Activated T-helper 17 cell treated with anti-CD3 and anti-CD28 coated beads, Interleukin-2, amount 50 U/mL, for 72 hours (primary cell): ENCODE results near the gene PRKACG. TPM values are rescaled to one million over a fixed set of nuclear protein-coding genes. Genes with fewer than 3 reads are reported as not detected.
"Not testable (repeated sequence)": the region's sequence is repeated elsewhere in the genome, so short reads cannot be mapped to it uniquely, and the experiment has no call there.

ENCODE experiments used
- ATAC-seq: fragments of 150-1000 bp; cut with Tn5 transposase; replicated peaks from 2 replicates; pipeline ENCODE4 v1.10.0; 2021; ENCODE audit warnings: mild to moderate bottlenecking, moderate library complexity
- H3K27ac Mint-ChIP-seq: one replicate; pipeline ENCODE4 v1.8.0; 2022; ENCODE audit warnings: mixed read lengths
- H3K27me3 Mint-ChIP-seq: one replicate; pipeline ENCODE4 v1.8.0; 2022; ENCODE audit warnings: mixed read lengths
- H3K36me3 Mint-ChIP-seq: one replicate; pipeline ENCODE4 v1.8.0; 2022; ENCODE audit warnings: low read depth, mild to moderate bottlenecking, mixed read lengths
- H3K4me1 Mint-ChIP-seq: one replicate; pipeline ENCODE4 v1.8.0; 2022; ENCODE audit warnings: mixed read lengths
- H3K4me3 Mint-ChIP-seq: one replicate; pipeline ENCODE4 v1.8.0; 2022; ENCODE audit warnings: mild to moderate bottlenecking, mixed read lengths
- H3K9me3 Mint-ChIP-seq: one replicate; pipeline ENCODE4 v1.8.0; 2022; ENCODE audit warnings: mixed read lengths
- total RNA-seq, 2 donors: library from RNA; stranded (reverse); gene quantifications; one replicate each; pipeline ENCODE4 v1.2.3, GENCODE V29; 2022

PRKACG gene
- not detected for total RNA-seq

- peaks cover 3% of the 10 kb centered on the region for H3K4me1 Mint-ChIP-seq
- H3K4me3 Mint-ChIP-seq = no peak within 1 kb of the TSS
- H3K9me3 Mint-ChIP-seq = no peaks in the 10 kb centered on the region
- peaks cover 11% of the 10 kb centered on the region for H3K27me3 Mint-ChIP-seq
- H3K36me3 Mint-ChIP-seq = no peaks in the 10 kb centered on the region
- H3K27ac Mint-ChIP-seq = no peak within 1 kb of the TSS
- no peak for ATAC-seq
Observed at GRCh38 chr9:69014013-69014412, at the start of gene PRKACG. PRKACG (minus strand) TSS chr9:69014113; CDS start chr9:69014092, 21 bp downstream.

- Mint-ChIP-seq H3K27me3 (no peaks in the 10 kb centered on the region), H3K4me1 (no peaks in the 10 kb centered on the region), H3K4me3 (no peak overlapping the region), H3K27ac (no peak overlapping the region), H3K36me3 (peaks cover 76% of the 10 kb centered on the region), H3K9me3 (no peaks in the 10 kb centered on the region)
- ATAC-seq = no peak
Observed at GRCh38 chr9:69062195-69062594, 48.3 kb upstream of the PRKACG start.

GRCh38 chr9:69060766-69061165, 46.9 kb upstream of the PRKACG start:
- Mint-ChIP-seq H3K4me3 (no peak overlapping the region), H3K27ac (no peak overlapping the region), H3K4me1 (no peaks in the 10 kb centered on the region), H3K27me3 (no peaks in the 10 kb centered on the region), H3K36me3 (peaks cover 73% of the 10 kb centered on the region), H3K9me3 (no peaks in the 10 kb centered on the region)
- no peak for ATAC-seq

- Mint-ChIP-seq H3K27me3 (no peaks in the 10 kb centered on the region), H3K27ac (no peak overlapping the region), H3K4me1 (no peaks in the 10 kb centered on the region), H3K36me3 (peaks cover 81% of the 10 kb centered on the region), H3K4me3 (no peak overlapping the region), H3K9me3 (no peaks in the 10 kb centered on the region)
- ATAC-seq = no peak
Observed at GRCh38 chr9:69058101-69058500, 44.2 kb upstream of the PRKACG start.

GRCh38 chr9:69056191-69056815, 42.4 kb upstream of the PRKACG start:
- H3K4me3 Mint-ChIP-seq = no peak overlapping the region
- H3K36me3 Mint-ChIP-seq = peaks cover 80% of the 10 kb centered on the region
- no peak overlapping the region for H3K27ac Mint-ChIP-seq
- no peak for ATAC-seq
- no peaks in the 10 kb centered on the region for H3K27me3 Mint-ChIP-seq
- H3K9me3 Mint-ChIP-seq = no peaks in the 10 kb centered on the region
- no peaks in the 10 kb centered on the region for H3K4me1 Mint-ChIP-seq

- no peak overlapping the region for H3K27ac Mint-ChIP-seq
- no peaks in the 10 kb centered on the region for H3K27me3 Mint-ChIP-seq
- no peak overlapping the region for H3K4me3 Mint-ChIP-seq
- peaks cover 73% of the 10 kb centered on the region for H3K36me3 Mint-ChIP-seq
- ATAC-seq = no peak
- H3K9me3 Mint-ChIP-seq = no peaks in the 10 kb centered on the region
- no peaks in the 10 kb centered on the region for H3K4me1 Mint-ChIP-seq
Observed at GRCh38 chr9:69054989-69055388, 41.1 kb upstream of the PRKACG start.

GRCh38 chr9:69050936-69051335, 37.0 kb upstream of the PRKACG start:
- H3K9me3 Mint-ChIP-seq, H3K27ac Mint-ChIP-seq, H3K4me3 Mint-ChIP-seq, H3K27me3 Mint-ChIP-seq, H3K4me1 Mint-ChIP-seq, ATAC-seq: not testable (repeated sequence)
- peaks cover 76% of the 10 kb centered on the region for H3K36me3 Mint-ChIP-seq

GRCh38 chr9:69049094-69049493, 35.2 kb upstream of the PRKACG start:
- H3K4me1 Mint-ChIP-seq = peaks cover 8% of the 10 kb centered on the region
- H3K36me3 Mint-ChIP-seq = peaks cover 63% of the 10 kb centered on the region
- no peak overlapping the region for H3K27ac Mint-ChIP-seq

GRCh38 chr9:69047371-69047770, 33.5 kb upstream of the PRKACG start:
- H3K27ac Mint-ChIP-seq = no peak overlapping the region
- ATAC-seq = no peak
- no peaks in the 10 kb centered on the region for H3K27me3 Mint-ChIP-seq
- peaks cover 14% of the 10 kb centered on the region for H3K4me1 Mint-ChIP-seq
- H3K9me3 Mint-ChIP-seq = no peaks in the 10 kb centered on the region
- no peak overlapping the region for H3K4me3 Mint-ChIP-seq
- peaks cover 52% of the 10 kb centered on the region for H3K36me3 Mint-ChIP-seq

More at GRCh38 chr9:69049094-69049493, 35.2 kb upstream of the PRKACG start:
- no peaks in the 10 kb centered on the region for H3K9me3 Mint-ChIP-seq
- no peak overlapping the region for H3K4me3 Mint-ChIP-seq
- no peaks in the 10 kb centered on the region for H3K27me3 Mint-ChIP-seq
- no peak for ATAC-seq

- peaks cover 52% of the 10 kb centered on the region for H3K36me3 Mint-ChIP-seq
- no peak for ATAC-seq
- H3K9me3 Mint-ChIP-seq = no peaks in the 10 kb centered on the region
- H3K27ac Mint-ChIP-seq = no peak overlapping the region
- no peaks in the 10 kb centered on the region for H3K27me3 Mint-ChIP-seq
- H3K4me3 Mint-ChIP-seq = no peak overlapping the region
- peaks cover 14% of the 10 kb centered on the region for H3K4me1 Mint-ChIP-seq
Observed at GRCh38 chr9:69046723-69047122, 32.8 kb upstream of the PRKACG start.

GRCh38 chr9:69045821-69046220, 31.9 kb upstream of the PRKACG start:
- H3K36me3 Mint-ChIP-seq = peaks cover 46% of the 10 kb centered on the region
- H3K27me3 Mint-ChIP-seq = no peaks in the 10 kb centered on the region
- H3K4me3 Mint-ChIP-seq = no peak overlapping the region
- H3K4me1 Mint-ChIP-seq = peaks cover 14% of the 10 kb centered on the region
- H3K27ac Mint-ChIP-seq = no peak overlapping the region
- ATAC-seq = no peak
- H3K9me3 Mint-ChIP-seq = no peaks in the 10 kb centered on the region

- ATAC-seq = peak; percentile 62
- Mint-ChIP-seq H3K27me3 (no peaks in the 10 kb centered on the region), H3K27ac (peak overlapping the region; percentile 80), H3K4me3 (peak overlapping the region; percentile 3), H3K9me3 (no peaks in the 10 kb centered on the region), H3K36me3 (peaks cover 40% of the 10 kb centered on the region), H3K4me1 (peaks cover 14% of the 10 kb centered on the region)
Observed at GRCh38 chr9:69044240-69045219, 30.6 kb upstream of the PRKACG start.

GRCh38 chr9:69040646-69041045, 26.7 kb upstream of the PRKACG start:
- no peak overlapping the region for H3K27ac Mint-ChIP-seq
- no peak overlapping the region for H3K4me3 Mint-ChIP-seq
- H3K27me3 Mint-ChIP-seq = no peaks in the 10 kb centered on the region
- H3K36me3 Mint-ChIP-seq = peaks cover under 1% of the 10 kb centered on the region
- no peak for ATAC-seq
- peaks cover 22% of the 10 kb centered on the region for H3K4me1 Mint-ChIP-seq
- H3K9me3 Mint-ChIP-seq = no peaks in the 10 kb centered on the region

- no peak for ATAC-seq
- peak overlapping the region; percentile 100 for H3K4me3 Mint-ChIP-seq
- peaks cover 8% of the 10 kb centered on the region for H3K4me1 Mint-ChIP-seq
- H3K27me3 Mint-ChIP-seq = no peaks in the 10 kb centered on the region
- H3K9me3 Mint-ChIP-seq = no peaks in the 10 kb centered on the region
- H3K36me3 Mint-ChIP-seq = no peaks in the 10 kb centered on the region
- peak overlapping the region; percentile 97 for H3K27ac Mint-ChIP-seq
Observed at GRCh38 chr9:69036799-69037198, 22.9 kb upstream of the PRKACG start.

GRCh38 chr9:69036309-69036708, 22.4 kb upstream of the PRKACG start:
- Mint-ChIP-seq H3K27me3 (no peaks in the 10 kb centered on the region), H3K9me3 (no peaks in the 10 kb centered on the region), H3K36me3 (no peaks in the 10 kb centered on the region), H3K4me3 (peak overlapping the region; percentile 100), H3K27ac (peak overlapping the region; percentile 97), H3K4me1 (peaks cover 8% of the 10 kb centered on the region)
- ATAC-seq = peak; percentile 49
